Hypothalamus (tissue), 51 donors: ENCODE results near the gene TMEM132C.

ENCODE experiments used
- DNase-seq, 51 donors: peaks; one replicate each; lab custom pipeline; 2025; lab: John Stamatoyannopoulos, UW

TMEM132C gene

DNA sequence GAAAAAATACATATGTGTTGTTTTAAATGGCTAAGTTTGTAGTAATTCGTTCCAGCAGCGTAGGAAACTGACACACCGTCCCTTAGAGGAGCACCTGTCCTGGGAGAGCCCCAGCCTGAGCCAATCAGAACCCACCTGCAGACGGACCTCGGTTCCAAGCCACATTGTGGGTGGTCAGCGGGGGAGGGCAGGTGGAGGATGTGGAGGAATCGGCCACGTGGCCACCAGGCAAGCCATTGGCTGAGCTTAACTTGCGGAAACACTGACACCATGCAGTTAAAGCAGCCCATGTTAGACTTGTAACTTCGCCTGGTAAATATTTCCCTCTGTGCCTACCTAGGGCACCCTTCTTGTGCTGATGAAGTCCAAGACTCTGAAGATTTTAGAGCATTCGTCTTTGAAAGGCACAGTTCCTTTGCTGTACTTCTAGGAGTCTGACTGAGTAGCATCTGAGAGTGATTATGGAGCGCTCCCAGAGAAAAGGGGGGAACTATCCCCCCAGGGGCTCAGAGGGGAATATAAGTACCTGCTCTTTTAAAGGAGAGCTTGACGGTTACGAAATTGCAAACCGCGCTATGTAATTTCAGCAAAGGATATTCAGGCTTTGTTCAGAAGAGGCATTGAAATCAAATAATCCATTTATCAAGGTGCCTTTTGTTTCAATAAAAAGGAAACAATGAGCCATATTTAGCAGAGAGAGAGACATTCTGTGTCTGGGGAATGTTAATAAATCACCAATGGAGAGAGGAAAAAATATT lies 135.7 kb downstream of the TMEM132C start:
- DNase-seq: no peak

- DNase-seq: peak in 8 of 51 donors; percentile 5 to 44 (median 10)
Observed at GRCh38 chr12:128408669-128409068, 141.7 kb downstream of the TMEM132C start.

DNA sequence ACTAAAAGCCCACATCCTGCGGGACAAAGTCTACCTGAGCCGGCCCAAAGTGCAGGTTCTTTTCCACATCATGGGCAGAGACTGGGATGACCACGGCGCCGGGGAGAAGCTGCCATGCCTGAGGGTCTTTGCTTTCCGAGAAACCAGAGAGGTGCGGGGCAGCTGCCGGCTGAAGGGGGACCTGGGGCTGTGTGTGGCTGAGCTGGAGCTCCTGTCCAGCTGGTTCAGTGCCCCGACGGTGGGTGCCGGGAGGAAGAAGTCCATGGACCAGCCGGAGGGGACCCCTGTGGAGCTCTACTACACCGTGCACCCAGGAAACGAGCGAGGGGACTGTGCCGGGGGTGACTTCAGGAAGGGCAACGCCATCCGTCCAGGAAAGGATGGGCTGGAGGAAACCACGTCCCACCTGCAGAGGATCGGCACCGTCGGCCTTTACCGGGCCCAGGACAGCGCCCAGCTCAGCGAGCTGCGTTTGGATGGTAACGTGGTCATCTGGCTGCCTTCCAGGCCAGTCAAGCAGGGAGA lies 148.1 kb downstream of the TMEM132C start:
- no peak for DNase-seq

DNA sequence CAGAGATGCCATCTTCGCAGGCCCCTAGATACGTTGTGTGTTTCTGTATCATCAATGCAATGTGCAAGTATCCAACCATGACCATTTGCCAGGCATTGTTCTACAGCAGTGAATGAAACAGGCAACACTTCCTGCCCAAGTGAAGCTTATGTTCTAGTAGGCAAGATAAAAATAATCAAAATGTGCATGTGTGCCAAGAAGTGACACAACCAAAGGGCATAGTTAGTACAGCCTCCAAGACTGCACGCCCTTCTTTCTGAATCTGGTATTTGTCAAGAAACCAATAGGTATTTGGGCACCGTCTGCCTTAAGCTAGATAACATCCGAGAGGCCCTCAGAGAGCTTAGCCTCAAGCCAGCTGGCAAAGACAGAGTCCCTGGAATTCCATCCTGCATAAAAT lies 152.0 kb downstream of the TMEM132C start:
- DNase-seq: no peak

DNA sequence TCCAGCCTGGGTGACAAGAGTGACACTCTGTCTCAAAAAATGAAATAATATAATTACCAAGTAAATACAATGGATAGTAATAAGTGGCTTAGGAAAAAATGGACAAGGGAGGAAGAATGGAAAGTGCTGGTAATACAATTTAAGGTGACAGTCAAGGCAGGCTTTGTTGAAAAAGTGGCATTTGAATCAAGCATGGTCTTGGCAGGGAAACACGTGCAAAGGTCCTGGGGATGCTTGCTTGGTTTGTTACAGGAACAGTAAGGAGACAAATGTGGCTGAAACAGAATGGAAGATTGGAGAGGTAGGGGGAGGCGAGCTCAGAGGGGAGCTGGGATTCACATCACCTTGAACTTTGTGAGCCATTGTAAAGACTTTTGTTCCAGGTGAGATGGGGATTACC lies 153.2 kb downstream of the TMEM132C start:
- no peak for DNase-seq

DNA sequence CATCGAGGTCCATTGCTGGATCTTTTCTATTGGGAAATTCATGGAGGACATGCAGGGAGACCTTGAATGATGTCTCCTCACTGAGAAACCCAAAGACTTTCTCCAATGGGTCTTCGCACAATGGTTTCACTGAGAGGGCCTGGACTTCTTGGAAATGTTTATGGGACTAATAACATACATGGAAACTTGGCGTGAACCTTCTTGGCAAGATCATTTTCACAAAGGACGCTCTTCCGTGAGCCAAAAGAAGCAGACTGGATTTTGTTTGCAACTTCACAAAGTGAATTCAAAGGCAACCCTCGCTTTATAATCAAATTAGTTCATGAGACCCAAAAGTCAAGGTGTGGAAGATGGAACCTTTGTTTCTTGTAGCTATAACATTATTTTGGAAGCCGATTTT lies 154.4 kb downstream of the TMEM132C start:
- no peak for DNase-seq

DNA sequence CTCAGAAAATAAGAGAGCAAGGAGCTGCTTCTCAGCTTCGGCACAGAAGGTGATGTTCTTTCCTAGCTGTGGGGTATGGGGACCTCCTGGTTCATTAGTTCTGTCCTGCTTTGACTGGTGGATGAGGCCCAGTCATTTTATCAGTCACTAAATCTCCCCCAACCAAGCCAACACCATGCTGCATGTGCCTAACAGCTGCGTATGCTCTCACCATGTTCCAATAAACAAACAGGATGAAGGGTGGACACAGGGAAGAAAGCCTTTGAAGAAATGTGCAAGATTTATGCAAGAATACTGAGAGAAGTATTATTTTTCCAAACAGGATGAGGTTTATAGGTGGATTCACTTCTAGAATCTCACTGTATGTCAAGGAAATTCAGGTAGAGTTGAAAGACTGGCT lies 156.2 kb downstream of the TMEM132C start:
- no peak for DNase-seq

GRCh38 chr12:128424931-128425431 lies 158.0 kb downstream of the TMEM132C start:
- DNase-seq: no peak

GRCh38 chr12:128425666-128426331 lies 158.8 kb downstream of the TMEM132C start:
- DNase-seq: peak in 4 of 51 donors; percentile 14 to 23 (median 18)

DNA sequence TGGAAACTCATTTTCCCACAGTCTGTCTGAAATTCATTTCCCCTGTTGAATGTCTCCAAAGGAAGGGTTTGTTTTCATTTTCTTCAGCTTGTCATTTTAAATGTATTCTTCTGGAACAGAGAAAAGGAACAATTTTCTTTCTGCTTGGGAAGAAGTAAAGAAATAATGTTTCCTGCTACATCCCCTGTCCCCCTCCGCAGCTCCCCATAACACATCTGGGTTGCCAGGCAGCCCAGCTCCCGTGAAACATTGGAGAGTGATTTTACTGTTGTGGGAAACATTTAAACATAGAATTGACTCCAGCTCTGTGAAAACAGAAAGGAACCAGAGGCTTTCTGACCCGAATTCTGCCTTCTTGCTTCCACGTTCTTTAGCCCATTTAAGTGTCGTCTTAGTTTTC lies 159.5 kb downstream of the TMEM132C start:
- DNase-seq: no peak

DNA sequence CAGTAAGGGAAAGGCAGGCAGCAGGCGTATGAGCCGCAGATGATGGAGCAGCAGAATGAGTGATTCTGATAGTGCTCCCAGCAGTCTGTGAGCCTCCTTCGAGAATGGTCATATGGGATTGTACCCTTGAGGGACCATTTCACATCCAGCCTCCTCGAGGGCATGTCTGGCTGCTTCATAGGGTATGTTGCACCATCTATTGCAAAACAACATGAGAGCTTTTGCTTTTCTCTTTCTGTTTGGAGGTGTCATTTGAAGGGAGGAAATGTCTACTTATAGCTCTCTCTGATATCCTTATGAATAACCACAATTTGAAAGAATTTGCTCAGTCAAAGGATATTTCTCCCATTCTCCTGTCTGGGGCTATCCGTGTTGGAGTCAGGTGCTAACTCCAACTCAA lies 172.8 kb downstream of the TMEM132C start:
- DNase-seq: no peak

DNA sequence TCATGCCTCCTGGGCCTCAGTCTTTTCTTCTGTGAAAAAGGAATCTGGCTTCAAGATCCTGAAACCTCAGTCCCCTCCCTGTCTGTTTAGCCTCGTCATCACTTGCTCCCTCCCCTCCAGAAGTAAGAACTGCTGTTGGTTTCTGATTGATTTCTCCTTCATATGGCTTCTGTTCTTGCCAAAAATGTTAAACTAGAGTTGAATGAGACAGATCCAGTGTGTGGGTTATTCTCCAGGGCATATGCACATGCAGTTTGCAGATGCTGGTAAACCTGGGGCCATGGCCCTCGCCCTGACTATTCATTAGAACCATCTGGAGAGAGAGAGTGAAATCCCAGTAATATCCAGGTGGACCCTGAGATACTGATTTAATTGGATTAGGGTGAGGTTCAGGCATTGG lies 175.1 kb downstream of the TMEM132C start:
- DNase-seq: no peak

GRCh38 chr12:128444598-128444997 lies 177.6 kb downstream of the TMEM132C start:
- DNase-seq: no peak

GRCh38 chr12:128445415-128446127 lies 178.6 kb downstream of the TMEM132C start:
- DNase-seq: peak in 1 of 51 donors; percentile 7

DNA sequence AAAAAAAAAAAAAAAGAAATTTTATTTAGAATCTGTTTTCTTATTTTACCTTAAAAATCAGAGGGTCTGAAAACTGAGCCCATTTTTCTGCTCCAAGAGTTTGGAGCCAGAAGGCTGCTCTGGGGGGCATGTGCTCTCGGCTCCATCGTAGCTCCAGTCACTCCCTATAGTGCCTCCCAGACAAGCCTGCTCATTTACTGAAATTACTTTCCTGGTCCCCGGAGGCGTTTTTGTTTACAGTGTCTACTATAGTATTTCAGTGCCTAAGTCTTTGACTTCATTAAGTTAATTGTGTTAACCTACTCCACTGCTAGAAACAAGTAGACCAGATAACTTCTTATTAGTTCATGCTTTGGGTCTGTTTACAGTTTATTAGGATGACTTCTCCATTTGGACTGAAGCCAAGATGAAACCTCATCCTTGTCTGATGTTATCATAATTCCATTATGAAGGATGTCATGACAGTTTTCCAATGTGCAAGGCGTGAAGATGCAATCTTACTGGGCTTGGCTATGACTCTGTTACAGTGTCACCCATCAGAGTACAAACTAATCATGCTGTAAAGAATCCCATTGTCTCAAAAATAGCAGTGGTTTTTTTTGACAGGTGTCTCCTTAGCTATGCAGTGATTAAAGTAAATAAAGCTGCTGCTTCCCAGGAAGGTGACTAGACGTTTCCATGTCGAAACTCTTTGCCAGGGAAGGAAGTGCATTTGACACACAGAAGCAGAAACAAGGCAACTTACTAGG lies 182.3 kb downstream of the TMEM132C start:
- peak in 1 of 51 donors; percentile 29 for DNase-seq

DNA sequence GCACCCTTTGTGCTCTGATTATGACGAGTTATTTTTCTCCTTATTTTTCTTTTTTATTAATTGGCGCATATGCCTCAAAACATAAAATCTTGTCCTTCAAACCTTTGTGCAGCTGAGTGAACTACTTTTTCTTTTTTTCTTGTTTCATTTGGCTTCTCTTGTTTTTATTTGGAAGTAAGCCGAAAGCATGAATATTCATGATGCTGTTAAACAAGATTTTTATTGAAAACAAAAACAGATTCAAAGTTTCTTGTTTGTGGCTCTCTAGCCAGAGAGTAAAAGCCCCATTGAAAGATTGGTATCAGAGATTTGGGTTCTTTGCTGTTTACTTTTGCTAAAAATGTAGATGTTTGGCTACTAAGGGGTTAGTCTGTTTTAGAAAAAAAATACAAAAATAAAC lies 183.8 kb downstream of the TMEM132C start:
- DNase-seq: no peak

DNA sequence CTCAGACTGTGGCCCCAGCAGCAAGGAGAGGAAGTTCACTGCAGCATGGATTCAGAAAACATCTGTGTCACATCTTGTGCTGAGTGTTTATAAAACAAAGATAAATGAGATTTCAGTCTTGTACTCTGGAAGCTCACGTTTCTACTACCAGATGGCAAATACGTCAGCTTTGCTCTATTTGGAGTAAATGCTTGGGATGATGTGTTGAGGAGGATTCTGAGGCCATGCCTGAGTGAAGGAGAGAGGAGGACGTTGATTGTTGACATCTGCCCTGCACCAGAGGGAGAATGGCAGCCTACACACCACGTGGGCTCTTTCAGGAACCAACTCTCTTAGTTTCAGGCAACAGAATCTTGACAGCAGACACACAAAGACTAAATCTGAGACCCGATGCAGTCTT lies 188.9 kb downstream of the TMEM132C start:
- no peak for DNase-seq

- DNase-seq: no peak
Observed at GRCh38 chr12:128456922-128457321, 190.0 kb downstream of the TMEM132C start.

DNA sequence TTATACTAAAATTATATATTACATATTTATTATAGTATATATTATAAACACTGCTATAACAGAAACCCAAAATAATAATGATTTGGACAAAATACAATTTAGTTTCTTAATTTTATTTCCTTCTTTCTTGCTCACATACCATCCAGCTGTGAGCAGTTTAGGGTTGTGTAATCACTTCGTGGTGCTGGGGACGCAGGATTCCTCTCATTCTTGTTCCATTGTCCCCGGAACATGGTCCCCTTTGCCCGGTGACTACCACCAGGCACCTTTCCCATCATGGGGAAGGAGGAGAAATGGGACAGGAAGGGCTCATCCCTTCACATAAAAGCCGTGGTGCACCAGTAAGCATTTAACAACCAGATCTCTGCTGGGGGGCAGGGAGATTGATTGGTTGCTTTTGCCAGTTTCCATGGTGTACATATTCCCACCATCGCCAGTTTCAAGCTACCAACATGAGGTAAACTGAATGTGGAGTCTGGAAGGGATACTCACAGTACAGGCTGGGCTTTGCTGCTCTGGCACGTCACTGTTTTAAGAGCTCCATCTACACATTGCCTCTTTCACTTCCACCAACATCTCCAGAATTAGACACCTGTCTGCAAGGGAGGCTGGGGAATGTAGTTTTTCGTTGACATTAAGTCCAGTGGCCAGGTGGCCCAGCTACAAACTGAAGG lies 191.5 kb downstream of the TMEM132C start:
- DNase-seq: no peak

- DNase-seq: no peak
Observed at GRCh38 chr12:128459067-128459466, 192.1 kb downstream of the TMEM132C start.
